Transverse colon (tissue), 4 donors: ENCODE data around the gene SLC24A3. TPM values are rescaled to one million over a fixed set of nuclear protein-coding genes. Genes with fewer than 3 reads are reported as not detected.

Experiments used
- DNase-seq: peaks from one replicate; pipeline ENCODE4 v3.0.0-alpha.2; 2019
- H3K27ac ChIP-seq, 4 donors: fragments of 200-600 bp; sonication (generic); 2 replicates each; pipeline ENCODE4 v1.5.1; 2016 to 2018; ENCODE audit warnings: inconsistent platforms in 4 of 4
- H3K27me3 ChIP-seq: fragments of 200-600 bp; sonication (generic); 2 replicates; pipeline ENCODE4 v1.5.1; 2017; ENCODE audit warnings: inconsistent platforms
- H3K36me3 ChIP-seq, 4 donors: fragments of 200-600 bp; sonication (generic); 2 replicates each; pipeline ENCODE4 v1.5.1; 2017 to 2019; ENCODE audit warnings: inconsistent platforms in 4 of 4
- H3K4me1 ChIP-seq, 4 donors: fragments of 200-600 bp; sonication (generic); 2 replicates each; pipeline ENCODE4 v1.5.1; 2017 to 2020; ENCODE audit warnings: inconsistent platforms in 4 of 4
- H3K4me3 ChIP-seq, 4 donors: fragments of 200-600 bp; sonication (generic); 1 replicate in 1 of 4; 2 replicates in 3 of 4; pipeline versions ENCODE4 v1.5.1 to v1.6.1; 2017 to 2019; ENCODE audit warnings: inconsistent platforms in 4 of 4
- H3K9me3 ChIP-seq, 2 donors: fragments of 200-600 bp; sonication (generic); 2 replicates each; pipeline ENCODE4 v1.5.1; 2017 to 2019; ENCODE audit warnings: inconsistent platforms in 2 of 2
- CTCF ChIP-seq, 5 experiments: fragments of 200-600 bp in 3 of 5; fragments of 450-650 bp in 2 of 5; sonication (generic) in 3 of 5; IDR thresholded peaks; 1 replicate in 2 of 5; 2 replicates in 3 of 5; pipeline ENCODE4 v1.5.1; 2016 to 2017; ENCODE audit warnings: antibody characterized with exemption in 5 of 5, inconsistent platforms in 3 of 5, mild to moderate bottlenecking in 2 of 5, moderate library complexity in 1 of 5
- EP300 ChIP-seq: sonication (generic); formaldehyde crosslinking; IDR thresholded peaks from one replicate; pipeline ENCODE4 v1.6.1; 2017; ENCODE audit warnings: antibody characterized with exemption, low read depth
- POLR2A ChIP-seq: fragments of 450-650 bp; IDR thresholded peaks from one replicate; pipeline ENCODE4 v1.6.1; 2016; ENCODE audit warnings: antibody characterized with exemption, mild to moderate bottlenecking, moderate library complexity
- POLR2AphosphoS5 ChIP-seq, 3 donors: sonication (generic); formaldehyde crosslinking; IDR thresholded peaks; one replicate each; pipeline ENCODE4 v1.6.1; 2016; ENCODE audit warnings: antibody characterized with exemption in 3 of 3
- WGBS, 2 donors: methylation state at CpG; one replicate each; pipeline ENCODE4 v1.1.5; 2018; ENCODE audit warnings: low coverage in 1 of 2; 5-methylcytosine and 5-hydroxymethylcytosine counted together
- in situ Hi-C, 4 donors: fragments of 200-750 bp; cut with MboI; loops; one replicate each; pipeline versions ENCODE4 v1.15.0 to v1.15.1; 2017; ENCODE audit warnings: low sequenced_read_pairs in 3 of 4, low pct_ligation_motif_present in 1 of 4, low pct_unique_long_range_greater_than_20kb in 1 of 4
- intact Hi-C: fragments of 100-400 bp; cut with DNase I; formaldehyde crosslinking; loops from one replicate; pipeline ENCODE4 v1.15.1; 2023; ENCODE audit warnings: low total_unique reads
- total RNA-seq, 4 donors: library from RNA; depleted of rRNA; stranded (reverse); fragments of >200 nt; gene quantifications; one replicate each; pipeline ENCODE4 v1.1.0, GENCODE V29; 2016

SLC24A3 gene
- total RNA-seq, 4 donors from 2014 or later, result 4.4 to 6.7 (median 4.6) TPM

GRCh38 chr20:19515074-19515473 is 302.6 kb downstream of the SLC24A3 start:
- Histone ChIP-seq H3K9me3 (no peaks in the 10 kb centered on the region), H3K27ac (no peak overlapping the region), H3K4me1 (no peaks in the 10 kb centered on the region), H3K36me3 (no peaks in the 10 kb centered on the region), H3K27me3 (no peaks in the 10 kb centered on the region), H3K4me3 (no peak overlapping the region)
- intact Hi-C loops (no loop called here), in situ Hi-C loops (no loop called here)
- TF ChIP-seq POLR2A, result no peak
- TF ChIP-seq CTCF (IDR thresholded peaks at IDR 0.05), result no peak
- no peak for TF ChIP-seq POLR2AphosphoS5 (IDR thresholded peaks at IDR 0.05)
- no peak for TF ChIP-seq EP300
- 57 to 80% methylated on average over 1 to 6 of the region's 6 CpGs for WGBS, 2 donors
- no peak for DNase-seq

GRCh38 chr20:19519466-19519865 is 307.0 kb downstream of the SLC24A3 start:
- in situ Hi-C loops, result no loop called here
- Histone ChIP-seq H3K4me3 (no peak overlapping the region), H3K9me3 (no peaks in the 10 kb centered on the region), H3K27ac (no peak overlapping the region), H3K36me3 (no peaks in the 10 kb centered on the region), H3K4me1 (peaks cover 0 to 3% (median 0%) of the 10 kb centered on the region in 4 donors), H3K27me3 (no peaks in the 10 kb centered on the region)
- no peak for DNase-seq
- TF ChIP-seq POLR2A (no peak), CTCF (IDR thresholded peaks at IDR 0.05) (no peak), POLR2AphosphoS5 (IDR thresholded peaks at IDR 0.05) (no peak), EP300 (no peak)
- intact Hi-C loops, result no loop called here
- 51 to 100% methylated on average over 1 of the region's 1 CpG for WGBS, 2 donors

GRCh38 chr20:19520261-19520660 is 307.8 kb downstream of the SLC24A3 start:
- in situ Hi-C loops, result no loop called here
- no peaks in the 10 kb centered on the region for H3K27me3 ChIP-seq
- no peak overlapping the region for H3K27ac ChIP-seq
- no peaks in the 10 kb centered on the region for H3K9me3 ChIP-seq
- intact Hi-C loops, result loop anchor here (10.0 kb wide), 1 partner anchor 1035 kb away; no protein-coding TSS in a partner anchor
- no peaks in the 10 kb centered on the region for H3K36me3 ChIP-seq
- 89% methylated on average over 7 of the region's 7 CpGs; no CpG with 5 or more reads in 1 of the 2 donors for WGBS, 2 donors
- no peak overlapping the region for H3K4me3 ChIP-seq
- peaks cover 0 to 3% (median 0%) of the 10 kb centered on the region in 4 donors for H3K4me1 ChIP-seq
- no peak for DNase-seq
- TF ChIP-seq CTCF (IDR thresholded peaks at IDR 0.05) (no peak), POLR2AphosphoS5 (IDR thresholded peaks at IDR 0.05) (no peak), POLR2A (no peak), EP300 (no peak)

DNA sequence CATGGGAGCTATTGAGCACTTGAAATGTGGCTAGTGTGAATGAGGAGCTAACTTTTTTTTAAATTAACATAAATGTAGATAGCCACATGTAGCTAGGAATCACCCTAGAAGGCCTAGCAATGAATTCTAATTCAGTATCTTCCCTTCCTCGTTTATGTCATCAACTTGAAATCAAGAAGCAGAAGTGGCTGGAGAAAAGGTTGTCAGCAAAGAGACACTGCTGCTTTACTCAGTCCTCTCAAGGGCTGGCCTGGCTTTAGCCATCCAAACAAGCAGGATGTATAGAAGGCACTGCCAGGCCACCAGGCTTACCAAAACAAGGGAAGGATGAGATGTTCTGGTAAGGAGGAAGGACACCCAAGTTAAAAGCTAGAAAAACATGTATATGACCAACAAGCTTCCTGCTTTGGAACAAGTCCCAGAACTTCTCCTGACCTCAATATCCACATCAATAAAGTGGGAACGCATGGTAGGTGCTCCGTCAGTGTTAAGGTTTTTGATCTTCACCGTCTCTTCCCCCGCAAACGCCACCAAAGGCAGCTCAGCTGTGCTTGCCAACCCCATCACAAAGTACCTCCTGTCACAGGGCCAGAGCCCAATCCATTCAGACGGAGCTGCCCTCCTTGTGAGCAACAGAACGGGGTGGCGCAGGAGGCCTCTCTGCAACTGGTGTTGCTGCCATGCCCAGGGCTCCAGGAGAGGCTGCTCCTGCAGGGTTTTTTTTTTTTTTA is 309.8 kb downstream of the SLC24A3 start:
- no peak overlapping the region for H3K4me3 ChIP-seq
- intact Hi-C loops, result loop anchor here (10.0 kb wide), 1 partner anchor 1037 kb away; no protein-coding TSS in a partner anchor
- no peak for TF ChIP-seq EP300
- TF ChIP-seq POLR2A, result no peak
- no peak for TF ChIP-seq CTCF (IDR thresholded peaks at IDR 0.05)
- no peak for TF ChIP-seq POLR2AphosphoS5 (IDR thresholded peaks at IDR 0.05)
- no peaks in the 10 kb centered on the region for H3K27me3 ChIP-seq
- no peaks in the 10 kb centered on the region for H3K36me3 ChIP-seq
- H3K4me1 ChIP-seq, result peaks cover 0 to 3% (median 0%) of the 10 kb centered on the region in 4 donors
- WGBS, 2 donors, result 60 to 77% methylated on average over 1 to 9 of the region's 9 CpGs
- no peak for DNase-seq
- no peak overlapping the region for H3K27ac ChIP-seq
- no peaks in the 10 kb centered on the region for H3K9me3 ChIP-seq
- in situ Hi-C loops, result no loop called here
